Psoas muscle (tissue), 8 donors: Measurements from ENCODE around the gene RRP9. TPM values are rescaled to one million over a fixed set of nuclear protein-coding genes. Genes with fewer than 3 reads are reported as not detected.

Experiments used
- ATAC-seq, 4 donors: fragments of 200-7000 bp; cut with Tn5 transposase; one replicate each; pipeline ENCODE4 v1.9.1; 2020; ENCODE audit warnings: moderate library complexity in 3 of 4, mild to moderate bottlenecking in 2 of 4
- DNase-seq, 2 donors: peaks; one replicate each; pipeline ENCODE4 v3.0.0-alpha.2; 2020
- H3K27ac ChIP-seq: fragments of 200-600 bp; one replicate; pipeline ENCODE4 v1.8.0; 2022
- H3K27me3 ChIP-seq, 3 donors: fragments of 200-600 bp in 1 of 3; one replicate each; pipeline versions ENCODE4 v1.6.1 to v1.8.0; 2013 to 2022; ENCODE audit warnings: low read length in 2 of 3, mild to moderate bottlenecking in 2 of 3, moderate library complexity in 1 of 3; ENCODE audit not compliant: insufficient read depth in 3 of 3
- H3K36me3 ChIP-seq, 2 donors: fragments of 200-600 bp in 1 of 2; one replicate each; pipeline versions ENCODE4 v1.6.1 to v1.8.0; 2013 to 2022; ENCODE audit warnings: low read depth in 1 of 2, mild to moderate bottlenecking in 1 of 2, moderate library complexity in 1 of 2; ENCODE audit not compliant: insufficient read depth in 1 of 2
- H3K4me1 ChIP-seq: fragments of 200-600 bp; one replicate; pipeline ENCODE4 v1.8.0; 2022
- H3K4me3 ChIP-seq: fragments of 200-600 bp; one replicate; pipeline ENCODE4 v1.8.0; 2022; ENCODE audit warnings: mild to moderate bottlenecking
- H3K9me3 ChIP-seq: fragments of 200-600 bp; one replicate; pipeline ENCODE4 v1.8.0; 2022
- CTCF ChIP-seq: fragments of 200-600 bp; IDR thresholded peaks from one replicate; pipeline ENCODE4 v1.8.0; 2022; ENCODE audit warnings: antibody characterized with exemption
- WGBS, 3 donors: extraction: QIAGEN DNeasy Blood & Tissue Kit; methylation state at CpG; one replicate each; pipeline versions ENCODE4 v1.1.6 to v1.1.7; 2013; 5-methylcytosine and 5-hydroxymethylcytosine counted together
- intact Hi-C, 2 donors: fragments of 100-400 bp; cut with DNase I; formaldehyde crosslinking; loops; one replicate each; pipeline versions ENCODE4 v1.11.0 to v1.14.2; 2022
- polyA plus RNA-seq, 3 donors: library from polyadenylated mRNA; stranded (reverse); fragments of 200-250 nt; gene quantifications; one replicate each; pipeline ENCODE4 v1.2.3, GENCODE V29; 2013
- total RNA-seq, 4 donors: library from RNA; stranded (reverse); fragmentation: NEBNext Ultra II Directional in 2 of 4; extraction: Animal tissue kit (Norgen Biotek cat#: 25700) in 2 of 4; gene quantifications; one replicate each; pipeline versions ENCODE4 v1.2.1 to v1.2.4, GENCODE V29; 2021 to 2023
- donor health status: healthy with polysubstance abuse.
- donor health status: DM: no; HTN: no; CAD: no; lungs with moderate emphysema.
- donor health status: Bipolar disorder and iron deficiency.
- donor health status: healthy.
- donor health status: DM: yes; HTN: yes; CAD: no.
- donor health status: DM: no; HTN: no; CAD: no.
- donor health status: DM: no; HTN: no; CAD: no.
- donor health status: DM: yes; HTN: yes; CAD: no.

The RRP9 gene
- total and polyA plus RNA-seq, 7 donors = 19.9 to 61.4 (median 28.2) TPM

- no peaks in the 10 kb centered on the region for H3K27me3 ChIP-seq
- 26 to 29% (median 27%) methylated on average over 14 to 17 of the region's 17 CpGs for WGBS, 3 donors
- peaks cover 0 to 56% of the 10 kb centered on the region in 2 donors for H3K36me3 ChIP-seq
- intact Hi-C loops = loop anchor here (1.0 to 5.0 kb wide), 4 partner anchors 31 to 109 kb away; partner anchors contain the start of genes ABHD14B (in 2 of the 2), ABHD14A (in 1 of the 2) and RPL29 (in 1 of the 2)
- no peak for TF ChIP-seq CTCF
- DNase-seq (peak; percentile 71 to 84), ATAC-seq (peak; percentile 51 to 68 (median 54))
- peak overlapping the region; percentile 97 for H3K27ac ChIP-seq
- H3K4me1 ChIP-seq = peaks cover 26% of the 10 kb centered on the region
- H3K4me3 ChIP-seq = peak overlapping the region; percentile 97
- H3K9me3 ChIP-seq = no peaks in the 10 kb centered on the region
Observed at GRCh38 chr3:51942603-51943450, 1.1 kb upstream of the RRP9 start.

- no peak for TF ChIP-seq CTCF
- H3K27me3 ChIP-seq = no peaks in the 10 kb centered on the region
- H3K27ac ChIP-seq = peak overlapping the region; percentile 97
- H3K4me1 ChIP-seq = peaks cover 26% of the 10 kb centered on the region
- H3K9me3 ChIP-seq = no peaks in the 10 kb centered on the region
- ATAC-seq (no peak), DNase-seq (no peak)
- H3K4me3 ChIP-seq = peak overlapping the region; percentile 97
- intact Hi-C loops = loop anchor here in 1 of 2 donors (5.0 kb wide), 1 partner anchor 111 kb away; no protein-coding TSS in a partner anchor
- 0 to 1% (median 0%) methylated on average over 13 to 20 of the region's 20 CpGs for WGBS, 3 donors
- peaks cover 7 to 63% of the 10 kb centered on the region in 2 donors for H3K36me3 ChIP-seq
Observed at GRCh38 chr3:51941463-51941797, 274 bp downstream of the RRP9 start.

- Histone ChIP-seq H3K4me3 (peak overlapping the region; percentile 97), H3K4me1 (peaks cover 26% of the 10 kb centered on the region), H3K27ac (peak overlapping the region; percentile 97), H3K36me3 (peaks cover 7 to 63% of the 10 kb centered on the region in 2 donors), H3K9me3 (no peaks in the 10 kb centered on the region), H3K27me3 (no peaks in the 10 kb centered on the region)
- WGBS, 3 donors = 33 to 35% (median 33%) methylated on average over 13 of the region's 13 CpGs
- intact Hi-C loops = loop anchor here in 1 of 2 donors (5.0 kb wide), 1 partner anchor 111 kb away; no protein-coding TSS in a partner anchor
- DNase-seq (no peak), ATAC-seq (no peak)
- no peak for TF ChIP-seq CTCF
Observed at GRCh38 chr3:51940648-51941462, 849 bp downstream of the RRP9 start.

GRCh38 chr3:51938780-51939425 is 2.8 kb downstream of the RRP9 start:
- ATAC-seq (no peak), DNase-seq (no peak)
- no peak for TF ChIP-seq CTCF
- peaks cover 26% of the 10 kb centered on the region for H3K4me1 ChIP-seq
- H3K36me3 ChIP-seq = peaks cover 7 to 65% of the 10 kb centered on the region in 2 donors
- H3K27ac ChIP-seq = no peak overlapping the region
- intact Hi-C loops = no loop called here
- 84 to 90% (median 84%) methylated on average over 9 of the region's 9 CpGs for WGBS, 3 donors
- H3K4me3 ChIP-seq = no peak overlapping the region
- no peaks in the 10 kb centered on the region for H3K9me3 ChIP-seq
- no peaks in the 10 kb centered on the region for H3K27me3 ChIP-seq
